Psoas muscle (tissue), 8 donors: ENCODE measurements around the gene SLC28A3. TPM values are rescaled to one million over a fixed set of nuclear protein-coding genes. Genes with fewer than 3 reads are reported as not detected.
A peak's percentile ranks its signal among the peaks of the same experiment; 100 is the strongest.

Source experiments
- ATAC-seq, 4 donors: fragments of 200-7000 bp; cut with Tn5 transposase; one replicate each; pipeline ENCODE4 v1.9.1; 2020; ENCODE audit warnings: moderate library complexity in 3 of 4, mild to moderate bottlenecking in 2 of 4
- DNase-seq, 2 donors: peaks; one replicate each; pipeline ENCODE4 v3.0.0-alpha.2; 2020
- H3K27ac ChIP-seq: fragments of 200-600 bp; one replicate; pipeline ENCODE4 v1.8.0; 2022
- H3K27me3 ChIP-seq, 3 donors: fragments of 200-600 bp in 1 of 3; one replicate each; pipeline versions ENCODE4 v1.6.1 to v1.8.0; 2013 to 2022; ENCODE audit warnings: low read length in 2 of 3, mild to moderate bottlenecking in 2 of 3, moderate library complexity in 1 of 3; ENCODE audit not compliant: insufficient read depth in 3 of 3
- H3K36me3 ChIP-seq, 2 donors: fragments of 200-600 bp in 1 of 2; one replicate each; pipeline versions ENCODE4 v1.6.1 to v1.8.0; 2013 to 2022; ENCODE audit warnings: low read depth in 1 of 2, mild to moderate bottlenecking in 1 of 2, moderate library complexity in 1 of 2; ENCODE audit not compliant: insufficient read depth in 1 of 2
- H3K4me1 ChIP-seq: fragments of 200-600 bp; one replicate; pipeline ENCODE4 v1.8.0; 2022
- H3K4me3 ChIP-seq: fragments of 200-600 bp; one replicate; pipeline ENCODE4 v1.8.0; 2022; ENCODE audit warnings: mild to moderate bottlenecking
- H3K9me3 ChIP-seq: fragments of 200-600 bp; one replicate; pipeline ENCODE4 v1.8.0; 2022
- WGBS, 3 donors: extraction: QIAGEN DNeasy Blood & Tissue Kit; methylation state at CpG; one replicate each; pipeline versions ENCODE4 v1.1.6 to v1.1.7; 2013; 5-methylcytosine and 5-hydroxymethylcytosine counted together
- intact Hi-C, 2 donors: fragments of 100-400 bp; cut with DNase I; formaldehyde crosslinking; loops; one replicate each; pipeline versions ENCODE4 v1.11.0 to v1.14.2; 2022
- polyA plus RNA-seq, 3 donors: library from polyadenylated mRNA; stranded (reverse); fragments of 200-250 nt; gene quantifications; one replicate each; pipeline ENCODE4 v1.2.3, GENCODE V29; 2013
- total RNA-seq, 4 donors: library from RNA; stranded (reverse); fragmentation: NEBNext Ultra II Directional in 2 of 4; extraction: Animal tissue kit (Norgen Biotek cat#: 25700) in 2 of 4; gene quantifications; one replicate each; pipeline versions ENCODE4 v1.2.1 to v1.2.4, GENCODE V29; 2021 to 2023
- TF ChIP-seq, protein P1 (sequence below): fragments of 200-600 bp; IDR thresholded peaks from one replicate; pipeline ENCODE4 v1.8.0; 2022; ENCODE audit warnings: antibody characterized with exemption
- donor health status: healthy with polysubstance abuse.
- donor health status: DM: no; HTN: no; CAD: no; lungs with moderate emphysema.
- donor health status: Bipolar disorder and iron deficiency.
- donor health status: healthy.
- donor health status: DM: yes; HTN: yes; CAD: no.
- donor health status: DM: no; HTN: no; CAD: no.
- donor health status: DM: no; HTN: no; CAD: no.
- donor health status: DM: yes; HTN: yes; CAD: no.

SLC28A3 gene
- total and polyA plus RNA-seq, 7 donors, result not detected

DNA sequence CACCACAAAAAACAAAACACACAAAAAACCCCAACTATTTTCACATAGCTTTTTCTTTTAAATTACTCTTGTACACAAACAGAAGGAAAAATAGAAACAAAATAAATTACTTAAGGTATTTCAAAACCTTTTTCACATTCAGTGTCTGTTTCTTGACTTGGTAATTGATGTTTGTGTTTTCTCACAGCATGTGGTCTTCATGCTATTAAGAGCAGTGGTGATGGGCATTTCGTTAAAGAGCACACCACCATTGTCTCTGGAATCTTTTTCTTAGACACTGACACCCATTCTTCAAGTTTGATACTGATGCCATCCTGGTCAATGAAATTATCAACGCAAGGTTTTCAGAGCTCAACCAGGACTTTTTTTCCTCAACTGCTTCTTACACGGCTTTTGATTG, 63.8 kb downstream of the SLC28A3 start:
- Histone ChIP-seq H3K27me3 (peaks cover 0 to 20% (median 2%) of the 10 kb centered on the region in 3 donors), H3K4me1 (peaks cover 3% of the 10 kb centered on the region), H3K9me3 (no peaks in the 10 kb centered on the region), H3K36me3 (no peaks in the 10 kb centered on the region), H3K4me3 (no peak overlapping the region), H3K27ac (no peak overlapping the region)
- ATAC-seq, result no peak
- 75 to 86% (median 78%) methylated on average over 3 of the region's 3 CpGs for WGBS, 3 donors
- TF ChIP-seq, protein P1, sequence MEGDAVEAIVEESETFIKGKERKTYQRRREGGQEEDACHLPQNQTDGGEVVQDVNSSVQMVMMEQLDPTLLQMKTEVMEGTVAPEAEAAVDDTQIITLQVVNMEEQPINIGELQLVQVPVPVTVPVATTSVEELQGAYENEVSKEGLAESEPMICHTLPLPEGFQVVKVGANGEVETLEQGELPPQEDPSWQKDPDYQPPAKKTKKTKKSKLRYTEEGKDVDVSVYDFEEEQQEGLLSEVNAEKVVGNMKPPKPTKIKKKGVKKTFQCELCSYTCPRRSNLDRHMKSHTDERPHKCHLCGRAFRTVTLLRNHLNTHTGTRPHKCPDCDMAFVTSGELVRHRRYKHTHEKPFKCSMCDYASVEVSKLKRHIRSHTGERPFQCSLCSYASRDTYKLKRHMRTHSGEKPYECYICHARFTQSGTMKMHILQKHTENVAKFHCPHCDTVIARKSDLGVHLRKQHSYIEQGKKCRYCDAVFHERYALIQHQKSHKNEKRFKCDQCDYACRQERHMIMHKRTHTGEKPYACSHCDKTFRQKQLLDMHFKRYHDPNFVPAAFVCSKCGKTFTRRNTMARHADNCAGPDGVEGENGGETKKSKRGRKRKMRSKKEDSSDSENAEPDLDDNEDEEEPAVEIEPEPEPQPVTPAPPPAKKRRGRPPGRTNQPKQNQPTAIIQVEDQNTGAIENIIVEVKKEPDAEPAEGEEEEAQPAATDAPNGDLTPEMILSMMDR, result no peak
- intact Hi-C loops, result no loop called here
- DNase-seq, result no peak

DNA sequence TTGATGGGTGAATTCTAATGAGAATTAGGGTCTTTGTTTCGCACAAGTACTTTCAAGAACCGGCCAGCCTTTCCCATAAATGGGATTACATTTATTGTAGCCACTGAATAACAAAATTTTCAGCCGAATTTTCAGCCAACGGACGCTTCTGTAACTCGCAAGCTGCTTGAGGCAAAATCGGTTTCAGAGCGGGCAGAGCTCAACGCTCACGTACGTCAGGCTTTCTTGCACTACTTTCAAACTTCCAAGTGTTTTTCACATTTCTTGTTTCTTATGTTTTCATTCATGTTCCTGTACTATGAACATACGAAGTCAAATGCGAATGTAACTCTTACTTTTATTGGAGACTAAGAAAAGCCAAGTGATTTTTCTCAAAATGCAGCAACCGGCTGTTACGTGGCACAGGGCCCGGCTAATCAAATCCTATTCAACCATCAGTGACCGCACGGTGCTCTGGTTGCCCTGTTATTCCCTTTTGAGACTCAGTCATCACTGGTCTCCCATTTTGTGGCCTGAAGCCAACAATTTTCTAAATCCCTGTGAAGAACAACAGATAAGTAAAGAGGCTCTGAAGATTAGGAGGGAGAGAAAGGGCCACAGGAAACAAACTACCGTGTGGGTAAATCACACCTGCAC, 68.5 kb downstream of the SLC28A3 start:
- ATAC-seq (peak in 1 of 4 donors; percentile 61), DNase-seq (peak in 1 of 2 donors; percentile 54)
- H3K36me3 ChIP-seq, result no peaks in the 10 kb centered on the region
- H3K4me3 ChIP-seq, result peak overlapping the region; percentile 46
- no peaks in the 10 kb centered on the region for H3K9me3 ChIP-seq
- H3K27ac ChIP-seq, result no peak overlapping the region
- intact Hi-C loops, result no loop called here
- peaks cover 3% of the 10 kb centered on the region for H3K4me1 ChIP-seq
- TF ChIP-seq, protein P1, result no peak
- 24 to 49% (median 30%) methylated on average over 19 of the region's 19 CpGs for WGBS, 3 donors
- H3K27me3 ChIP-seq, result peaks cover 0 to 28% (median 2%) of the 10 kb centered on the region in 3 donors

DNA sequence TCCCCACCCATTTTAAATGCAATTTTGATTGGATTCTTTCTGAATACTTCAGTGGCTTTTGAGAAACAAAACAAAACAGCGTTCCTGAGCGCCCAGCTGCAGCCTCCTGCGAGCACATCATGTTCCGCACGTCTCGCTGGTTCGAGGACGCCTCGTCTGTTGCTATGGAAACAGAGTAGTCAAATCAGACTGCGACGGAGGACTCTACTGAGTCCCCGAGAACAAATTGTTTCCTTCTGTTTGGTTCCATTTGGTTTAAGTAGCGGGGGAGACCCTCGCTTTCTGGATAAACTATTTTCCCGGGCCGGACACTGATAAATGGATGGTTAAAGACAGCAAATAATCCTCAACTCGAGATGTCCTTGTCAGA, 69.0 kb downstream of the SLC28A3 start:
- ATAC-seq, result peak in 2 of 4 donors; percentile 46 to 77
- Histone ChIP-seq H3K27me3 (peaks cover 0 to 28% (median 2%) of the 10 kb centered on the region in 3 donors), H3K4me3 (peak overlapping the region; percentile 46), H3K4me1 (peaks cover 3% of the 10 kb centered on the region), H3K9me3 (no peaks in the 10 kb centered on the region), H3K27ac (no peak overlapping the region), H3K36me3 (no peaks in the 10 kb centered on the region)
- intact Hi-C loops, result no loop called here
- TF ChIP-seq, protein P1, result no peak
- WGBS, 3 donors, result 5 to 8% (median 7%) methylated on average over 17 of the region's 17 CpGs
- peak; percentile 35 to 79 for DNase-seq

DNA sequence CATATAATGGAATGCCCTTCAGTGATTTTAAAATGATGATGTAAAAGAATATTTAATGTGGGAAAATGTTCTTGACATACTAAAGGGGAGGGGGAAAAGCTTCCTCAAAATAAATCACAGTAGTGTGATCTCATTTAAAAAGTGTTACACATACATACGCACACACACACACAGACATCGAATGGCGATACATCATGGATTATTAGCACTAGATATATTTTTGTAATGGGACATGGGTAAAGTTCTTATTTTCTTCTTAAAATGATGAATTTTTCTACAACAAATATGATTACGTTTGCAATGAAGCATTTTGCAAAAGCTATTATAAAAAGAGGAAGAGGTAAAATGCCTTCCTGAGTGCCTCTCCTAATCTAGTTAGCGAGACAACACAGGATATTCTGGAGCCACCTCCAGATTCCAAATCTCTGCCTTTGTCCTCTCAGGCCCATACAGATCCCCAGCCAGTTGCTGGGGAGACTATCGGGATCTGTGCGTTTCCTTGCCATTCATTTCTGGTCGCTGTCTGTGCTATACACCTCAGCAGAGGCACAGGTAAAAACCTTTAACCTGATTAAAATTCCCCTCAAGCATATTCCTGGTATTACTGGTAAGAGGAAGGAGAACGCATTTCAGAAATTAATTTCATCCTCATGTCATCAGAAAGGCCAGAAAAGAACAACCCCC, 69.6 kb downstream of the SLC28A3 start:
- Histone ChIP-seq H3K4me3 (no peak overlapping the region), H3K27me3 (peaks cover 0 to 28% (median 2%) of the 10 kb centered on the region in 3 donors), H3K27ac (no peak overlapping the region), H3K9me3 (no peaks in the 10 kb centered on the region), H3K36me3 (no peaks in the 10 kb centered on the region), H3K4me1 (peaks cover 3% of the 10 kb centered on the region)
- DNase-seq, result no peak
- WGBS, 3 donors, result 49 to 54% (median 51%) methylated on average over 9 of the region's 9 CpGs
- no peak for ATAC-seq
- TF ChIP-seq, protein P1, result no peak
- intact Hi-C loops, result no loop called here
